Keratinocyte (primary cell): Measurements from ENCODE around the gene CDKN1C.

ENCODE experiments used
- CTCF ChIP-seq, 3 experiments: IDR thresholded peaks in 1 of 3; conservative IDR thresholded peaks in 1 of 3; optimal IDR thresholded peaks in 1 of 3; 2 replicates in 2 of 3; 3 replicates in 1 of 3; pipeline versions ENCODE3 to v1.5.1; 2011; ENCODE audit warnings: low read length in 3 of 3, mild to moderate bottlenecking in 3 of 3, moderate library complexity in 2 of 3, control low read depth in 1 of 3, inconsistent platforms in 1 of 3; ENCODE audit not compliant: insufficient read depth in 2 of 3; ENCODE audit errors: extremely low read depth in 1 of 3
- EZH2 ChIP-seq: IDR thresholded peaks from one replicate; pipeline ENCODE4 v1.6.1; 2012; ENCODE audit warnings: inconsistent platforms, mild to moderate bottlenecking, low read length, moderate library complexity

GRCh38 chr11:2901854-2902783 is 16.5 kb upstream of the CDKN1C start:
- TF ChIP-seq CTCF (optimal IDR thresholded peaks at IDR 0.05 in 1 of 3, IDR thresholded peaks at IDR 0.05 in 1 of 3, conservative IDR thresholded peaks at IDR 0.05 in 1 of 3; ENCODE audit: extremely low read depth in 1 of 3, insufficient read depth in 2 of 3, low read length in 3 of 3) (no peak), EZH2 (no peak)
